22Rv1 (cell line): Measurements from ENCODE around the gene TERB1.
"Not testable (repeated sequence)": the region's sequence is repeated elsewhere in the genome, so short reads cannot be mapped to it uniquely, and the experiment has no call there.

Experiments used
- H3K27ac ChIP-seq: fragments of 450-650 bp; 2 replicates; pipeline ENCODE4 v1.5.1; 2017
- CTCF ChIP-seq: fragments of 450-650 bp; IDR thresholded peaks from 2 replicates; pipeline ENCODE4 v1.5.1; 2017; ENCODE audit warnings: mild to moderate bottlenecking
- ZFX ChIP-seq: fragments of 450-650 bp; IDR thresholded peaks from 2 replicates; pipeline ENCODE4 v1.6.1; 2017; ENCODE audit warnings: antibody characterized with exemption, borderline replicate concordance

TERB1 gene

DNA sequence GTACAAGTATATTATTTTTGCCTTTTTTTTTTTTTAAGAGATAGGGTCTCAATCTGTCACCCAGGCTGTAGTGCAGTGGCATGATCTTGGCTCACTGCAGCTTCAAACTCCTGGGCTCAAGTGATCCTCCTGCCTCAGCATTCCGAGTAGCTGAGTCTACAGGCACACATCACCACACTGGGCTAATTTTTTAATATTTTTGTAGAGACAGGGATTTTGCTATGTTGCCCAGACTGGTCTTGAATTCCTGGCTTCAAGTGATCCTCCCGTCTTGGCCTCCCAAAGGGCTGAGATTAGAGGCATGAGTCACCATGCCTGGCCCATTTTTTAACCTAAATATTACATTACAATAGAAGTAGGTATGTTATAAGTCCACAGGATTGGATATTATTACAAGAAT lies 3.2 kb downstream of the TERB1 start:
- TF ChIP-seq CTCF: no peak
- no peak for TF ChIP-seq ZFX
- H3K27ac ChIP-seq: no peak overlapping the region

DNA sequence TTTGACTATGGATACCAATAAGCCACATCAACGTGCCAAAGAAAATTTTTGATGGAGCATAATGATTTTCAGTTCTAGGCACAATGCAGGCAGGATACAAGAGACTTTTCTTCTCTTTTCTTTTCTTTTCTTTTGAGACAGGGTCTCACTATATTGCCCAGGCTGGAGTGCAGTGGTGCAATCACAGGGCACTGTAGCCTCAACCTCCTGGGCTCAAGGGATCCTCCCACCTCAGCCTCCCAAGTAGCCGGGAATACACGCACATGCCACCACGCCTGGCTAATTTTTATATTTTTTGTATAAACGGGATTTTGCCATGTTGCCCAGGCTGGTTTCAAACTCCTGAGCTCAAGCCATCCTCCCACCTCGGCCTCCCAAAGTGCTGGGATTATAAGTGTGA lies 7.4 kb downstream of the TERB1 start:
- not testable (repeated sequence) for H3K27ac ChIP-seq

GRCh38 chr16:66790130-66790733 lies 11.2 kb downstream of the TERB1 start:
- H3K27ac ChIP-seq: no peak overlapping the region
- no peak for TF ChIP-seq CTCF
- TF ChIP-seq ZFX: no peak

GRCh38 chr16:66787427-66787826 lies 14.0 kb downstream of the TERB1 start:
- TF ChIP-seq ZFX (no peak), CTCF (no peak)
- H3K27ac ChIP-seq: no peak overlapping the region

DNA sequence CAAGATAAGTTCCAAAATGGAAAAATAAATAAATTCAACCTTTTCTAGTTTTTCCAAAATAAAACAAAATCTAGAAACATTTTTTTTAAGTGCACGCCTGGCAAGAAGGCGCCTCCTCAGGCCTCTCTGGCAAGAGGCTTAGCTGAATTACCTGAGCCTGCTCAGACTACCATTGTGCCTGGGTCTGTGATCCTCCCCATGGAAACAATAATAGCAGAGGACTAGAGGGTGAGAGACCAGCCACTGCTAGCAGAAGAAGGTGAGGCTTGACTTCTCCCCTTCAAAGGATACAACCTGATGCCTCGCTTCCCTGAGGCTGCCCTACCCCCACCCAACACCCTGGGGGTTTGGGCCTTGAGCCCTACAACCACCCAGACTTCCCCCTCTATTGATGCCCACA lies 14.8 kb downstream of the TERB1 start:
- TF ChIP-seq CTCF: no peak
- no peak for TF ChIP-seq ZFX
- H3K27ac ChIP-seq: no peak overlapping the region

GRCh38 chr16:66776457-66776856 lies 24.9 kb downstream of the TERB1 start:
- H3K27ac ChIP-seq: no peak overlapping the region
- TF ChIP-seq CTCF: no peak
- no peak for TF ChIP-seq ZFX

DNA sequence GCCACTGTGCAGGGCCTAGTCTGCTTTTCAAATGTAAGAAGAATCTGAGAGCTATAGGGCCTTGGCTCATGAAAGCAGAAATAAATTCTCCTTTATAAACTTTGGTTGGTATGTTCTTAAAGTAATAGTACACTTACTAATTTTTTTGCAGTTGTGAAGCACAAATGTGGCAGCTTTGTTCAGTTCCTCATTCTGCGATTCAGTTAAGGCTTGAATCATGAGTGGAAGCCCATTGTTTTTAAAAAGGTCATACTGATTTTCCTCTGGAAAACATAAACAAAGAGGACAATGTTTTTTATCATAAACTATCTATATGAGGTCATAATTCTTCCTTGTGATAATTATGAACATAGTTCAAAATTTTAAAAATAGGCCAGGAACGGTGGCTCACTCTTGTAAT lies 26.4 kb downstream of the TERB1 start:
- no peak for TF ChIP-seq ZFX
- no peak for TF ChIP-seq CTCF

GRCh38 chr16:66758086-66758485 lies 43.3 kb downstream of the TERB1 start:
- TF ChIP-seq CTCF: no peak
- no peak for TF ChIP-seq ZFX
- H3K27ac ChIP-seq: no peak overlapping the region

More for the DNA sequence above, 26.4 kb downstream of the TERB1 start:
- H3K27ac ChIP-seq: no peak overlapping the region
